Body of pancreas (tissue), 4 donors: ENCODE results near the gene LIPF. TPM values are rescaled to one million over a fixed set of nuclear protein-coding genes. Genes with fewer than 3 reads are reported as not detected.
A peak's percentile ranks its signal among the peaks of the same experiment; 100 is the strongest.

Experiments used
- ATAC-seq: fragments of 150-250 bp; one replicate; pipeline ENCODE4 v1.9.1; 2016
- DNase-seq, 4 donors: peaks; one replicate each; pipeline ENCODE4 v3.0.0-alpha.2; 2019
- H3K27ac ChIP-seq, 4 donors: fragments of 200-600 bp; sonication (generic); 1 replicate in 3 of 4; 2 replicates in 1 of 4; pipeline versions ENCODE4 v1.5.1 to v1.6.1; 2016 to 2019; ENCODE audit warnings: mild to moderate bottlenecking in 1 of 4, mixed read lengths in 1 of 4, moderate library complexity in 1 of 4
- H3K27me3 ChIP-seq, 2 donors: fragments of 200-600 bp; sonication (generic); one replicate each; pipeline ENCODE4 v1.6.0; 2016; ENCODE audit warnings: mild to moderate bottlenecking in 1 of 2
- H3K36me3 ChIP-seq, 2 donors: fragments of 200-600 bp; sonication (generic); replicated peaks in 1 of 2; 2 replicates each; pipeline ENCODE4 v1.5.1; 2016; ENCODE audit warnings: low read depth in 2 of 2; ENCODE audit not compliant: insufficient read depth in 1 of 2
- H3K4me1 ChIP-seq: fragments of 200-600 bp; sonication (generic); one replicate; pipeline ENCODE4 v1.6.0; 2016
- H3K4me3 ChIP-seq, 2 donors: fragments of 200-600 bp; sonication (generic); 1 replicate in 1 of 2; 2 replicates in 1 of 2; pipeline ENCODE4 v1.5.1; 2016 to 2019
- H3K9me3 ChIP-seq, 3 donors: fragments of 200-600 bp; sonication (generic); 1 replicate in 2 of 3; 2 replicates in 1 of 3; pipeline ENCODE4 v1.5.1; 2016
- CTCF ChIP-seq, 7 experiments: fragments of 450-650 bp in 4 of 7; fragments of 200-600 bp in 3 of 7; sonication (generic) in 3 of 7; IDR thresholded peaks; one replicate each; pipeline ENCODE4 v1.5.1; 2016 to 2019; ENCODE audit warnings: antibody characterized with exemption in 7 of 7
- POLR2A ChIP-seq, 3 donors: fragments of 450-650 bp; IDR thresholded peaks; one replicate each; pipeline ENCODE4 v1.6.1; 2016; ENCODE audit warnings: antibody characterized with exemption in 3 of 3, mild to moderate bottlenecking in 2 of 3
- WGBS, 2 donors: methylation state at CpG; one replicate each; pipeline ENCODE4 v1.1.5; 2017; 5-methylcytosine and 5-hydroxymethylcytosine counted together
- intact Hi-C: fragments of 100-400 bp; cut with DNase I; formaldehyde crosslinking; loops from one replicate; pipeline ENCODE4 v1.15.1; 2023
- total RNA-seq, 2 donors: library from RNA; depleted of rRNA; stranded (reverse); fragments of >200 nt; gene quantifications; one replicate each; pipeline ENCODE4 v1.1.0, GENCODE V29; 2016

LIPF gene, protein sequence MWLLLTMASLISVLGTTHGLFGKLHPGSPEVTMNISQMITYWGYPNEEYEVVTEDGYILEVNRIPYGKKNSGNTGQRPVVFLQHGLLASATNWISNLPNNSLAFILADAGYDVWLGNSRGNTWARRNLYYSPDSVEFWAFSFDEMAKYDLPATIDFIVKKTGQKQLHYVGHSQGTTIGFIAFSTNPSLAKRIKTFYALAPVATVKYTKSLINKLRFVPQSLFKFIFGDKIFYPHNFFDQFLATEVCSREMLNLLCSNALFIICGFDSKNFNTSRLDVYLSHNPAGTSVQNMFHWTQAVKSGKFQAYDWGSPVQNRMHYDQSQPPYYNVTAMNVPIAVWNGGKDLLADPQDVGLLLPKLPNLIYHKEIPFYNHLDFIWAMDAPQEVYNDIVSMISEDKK
- total RNA-seq = not detected

GRCh38 chr10:88664142-88664541 lies at the start of gene LIPF:
Gene LIPF (plus strand): TSS chr10:88664442. CDS start chr10:88667298, 2,856 bp downstream.
- Histone ChIP-seq H3K27ac (no peak within 1 kb of the TSS), H3K9me3 (no peaks in the 10 kb centered on the region), H3K27me3 (no peaks in the 10 kb centered on the region), H3K4me1 (no peaks in the 10 kb centered on the region), H3K4me3 (no peak within 1 kb of the TSS), H3K36me3 (no peaks in the 10 kb centered on the region)
- no peak for DNase-seq
- intact Hi-C loops = no loop called here
- TF ChIP-seq CTCF (IDR thresholded peaks at IDR 0.05) (no peak), POLR2A (IDR thresholded peaks at IDR 0.05) (no peak)
- WGBS, 2 donors = 18 to 28% methylated on average over 1 of the region's 1 CpG
- ATAC-seq = no peak

GRCh38 chr10:88616250-88616977 lies 47.8 kb upstream of the LIPF start:
- DNase-seq (peak in 1 of 4 donors; percentile 14), ATAC-seq (no peak)
- 89 to 94% methylated on average over 17 to 18 of the region's 18 CpGs for WGBS, 2 donors
- Histone ChIP-seq H3K9me3 (no peaks in the 10 kb centered on the region), H3K27me3 (no peaks in the 10 kb centered on the region), H3K4me1 (no peaks in the 10 kb centered on the region), H3K36me3 (no peaks in the 10 kb centered on the region), H3K27ac (no peak overlapping the region), H3K4me3 (no peak overlapping the region)
- no peak for TF ChIP-seq CTCF (IDR thresholded peaks at IDR 0.05)
- no peak for TF ChIP-seq POLR2A (IDR thresholded peaks at IDR 0.05)
- intact Hi-C loops = no loop called here

DNA sequence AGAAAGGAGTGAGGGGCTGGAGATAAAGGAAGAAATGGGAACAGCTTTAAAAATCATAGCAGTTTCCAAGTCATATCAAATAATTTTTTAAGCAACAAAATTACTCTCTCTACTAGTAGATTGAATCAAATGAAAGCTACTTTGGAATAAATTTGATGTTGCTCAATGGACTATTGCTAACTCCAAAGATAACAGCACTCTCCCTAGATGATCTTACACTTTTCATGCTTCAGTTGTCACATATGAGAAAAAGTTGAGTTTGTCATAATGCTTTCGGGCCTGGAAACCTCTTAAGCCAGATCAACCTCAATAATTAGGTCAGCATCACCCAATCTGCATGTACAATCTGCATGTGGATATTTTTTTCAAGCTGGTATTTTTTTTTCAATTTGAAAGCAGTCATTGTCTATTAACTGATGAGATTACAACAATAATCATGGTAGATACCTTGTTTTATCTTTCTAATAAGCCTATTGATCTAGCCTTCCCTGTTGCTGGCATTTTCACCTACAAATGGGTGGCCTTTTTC lies 46.4 kb upstream of the LIPF start:
- TF ChIP-seq CTCF (IDR thresholded peaks at IDR 0.05) = no peak
- TF ChIP-seq POLR2A (IDR thresholded peaks at IDR 0.05) = no peak
- no peak overlapping the region for H3K4me3 ChIP-seq
- 86 to 89% methylated on average over 1 of the region's 1 CpG for WGBS, 2 donors
- no peaks in the 10 kb centered on the region for H3K36me3 ChIP-seq
- H3K27ac ChIP-seq = no peak overlapping the region
- no peaks in the 10 kb centered on the region for H3K9me3 ChIP-seq
- no peaks in the 10 kb centered on the region for H3K4me1 ChIP-seq
- intact Hi-C loops = no loop called here
- ATAC-seq (no peak), DNase-seq (no peak)
- H3K27me3 ChIP-seq = no peaks in the 10 kb centered on the region

GRCh38 chr10:88618496-88618895 lies 45.7 kb upstream of the LIPF start:
- DNase-seq (no peak), ATAC-seq (no peak)
- Histone ChIP-seq H3K36me3 (no peaks in the 10 kb centered on the region), H3K4me1 (no peaks in the 10 kb centered on the region), H3K9me3 (no peaks in the 10 kb centered on the region), H3K27ac (no peak overlapping the region), H3K27me3 (no peaks in the 10 kb centered on the region), H3K4me3 (no peak overlapping the region)
- intact Hi-C loops = no loop called here
- TF ChIP-seq CTCF (IDR thresholded peaks at IDR 0.05) = no peak
- TF ChIP-seq POLR2A (IDR thresholded peaks at IDR 0.05) = no peak
- 44 to 67% methylated on average over 1 of the region's 1 CpG for WGBS, 2 donors
